Hepatocyte (in vitro differentiated cells): ENCODE data around the gene GABBR2. TPM values are rescaled to one million over a fixed set of nuclear protein-coding genes. Genes with fewer than 3 reads are reported as not detected.

ENCODE experiments used
- DNase-seq: peaks from one replicate; pipeline ENCODE4 v3.0.0-alpha.2; 2016; ENCODE audit warnings: low spot score
- H2AFZ ChIP-seq: fragments of 200-600 bp; sonication (generic); 2 replicates; pipeline ENCODE4 v1.6.0; 2016; ENCODE audit warnings: antibody characterized with exemption, mild to moderate bottlenecking
- H3K27ac ChIP-seq: fragments of 200-600 bp; sonication (generic); 2 replicates; pipeline ENCODE4 v1.5.1; 2016; ENCODE audit warnings: mild to moderate bottlenecking
- H3K27me3 ChIP-seq: fragments of 200-600 bp; sonication (generic); 2 replicates; pipeline ENCODE4 v1.6.1; 2016
- H3K36me3 ChIP-seq: fragments of 200-600 bp; sonication (generic); replicated peaks from 2 replicates; pipeline ENCODE4 v1.5.1; 2016; ENCODE audit warnings: low read depth; ENCODE audit not compliant: insufficient read depth
- H3K4me1 ChIP-seq: fragments of 200-600 bp; sonication (generic); 2 replicates; pipeline ENCODE4 v1.5.1; 2016; ENCODE audit warnings: mild to moderate bottlenecking, moderate library complexity; ENCODE audit not compliant: insufficient read depth
- H3K4me2 ChIP-seq: fragments of 200-600 bp; sonication (generic); 2 replicates; pipeline ENCODE4 v1.6.0; 2016
- H3K4me3 ChIP-seq: fragments of 200-600 bp; sonication (generic); 2 replicates; pipeline ENCODE4 v1.5.1; 2016; ENCODE audit warnings: mild to moderate bottlenecking
- H3K79me2 ChIP-seq: fragments of 200-600 bp; sonication (generic); 2 replicates; pipeline ENCODE4 v1.6.0; 2017; ENCODE audit warnings: mild to moderate bottlenecking
- H3K9me2 ChIP-seq: fragments of 200-600 bp; sonication (generic); replicated peaks from 2 replicates; pipeline ENCODE4 v1.6.0; 2017; ENCODE audit warnings: mild to moderate bottlenecking; ENCODE audit not compliant: insufficient read depth
- H3K9me3 ChIP-seq: fragments of 200-600 bp; sonication (generic); 2 replicates; pipeline ENCODE4 v1.5.1; 2016; ENCODE audit warnings: low read depth, mild to moderate bottlenecking
- H4K20me1 ChIP-seq: fragments of 200-600 bp; sonication (generic); 2 replicates; pipeline ENCODE4 v1.6.0; 2016; ENCODE audit warnings: mild to moderate bottlenecking; ENCODE audit not compliant: insufficient read depth, poor library complexity, severe bottlenecking
- CTCF ChIP-seq: fragments of 200-600 bp; sonication (generic); IDR thresholded peaks from 2 replicates; pipeline ENCODE4 v1.5.1; 2016; ENCODE audit warnings: antibody characterized with exemption, mild to moderate bottlenecking; ENCODE audit not compliant: poor library complexity
- EZH2 ChIP-seq: fragments of 200-600 bp; sonication (generic); IDR thresholded peaks from 2 replicates; pipeline ENCODE4 v1.6.1; 2016; ENCODE audit warnings: antibody characterized with exemption, mild to moderate bottlenecking, borderline replicate concordance
- EZH2phosphoT487 ChIP-seq: fragments of 200-600 bp; sonication (generic); IDR thresholded peaks from one replicate; pipeline ENCODE4 v1.6.1; 2018; ENCODE audit warnings: antibody characterized with exemption, mild to moderate bottlenecking, low read depth, moderate library complexity; ENCODE audit not compliant: unreplicated experiment, severe bottlenecking
- WGBS: methylation state at CpG from one replicate; pipeline ENCODE4 v1.1.6; 2016; ENCODE audit warnings: low lambda C conversion rate; ENCODE audit errors: missing lambda C conversion rate; 5-methylcytosine and 5-hydroxymethylcytosine counted together
- polyA plus RNA-seq: library from polyadenylated mRNA; unstranded; fragments of >200 nt; fragmentation: Nextera tagmentation; extraction: Ambion mirVana; gene quantifications from 2 replicates; pipeline ENCODE4 v1.2.1, GENCODE V29; 2016
- total RNA-seq: library from RNA; depleted of rRNA; stranded (reverse); fragments of >200 nt; gene quantifications from 2 replicates; pipeline ENCODE4 v1.2.3, GENCODE V29; 2014

GABBR2 gene
- total and polyA plus RNA-seq, 2 experiments from 2014 or later: 0.20 to 0.28 TPM

- Histone ChIP-seq H3K4me3 (no peak overlapping the region), H3K27me3 (no peaks in the 10 kb centered on the region), H3K9me3 (no peaks in the 10 kb centered on the region), H2AFZ (no peak overlapping the region), H3K4me2 (no peak overlapping the region), H3K36me3 (no peaks in the 10 kb centered on the region), H3K27ac (no peak overlapping the region), H3K79me2 (no peaks in the 10 kb centered on the region), H3K4me1 (no peaks in the 10 kb centered on the region), H4K20me1 (no peaks in the 10 kb centered on the region), H3K9me2 (no peaks in the 10 kb centered on the region)
- TF ChIP-seq CTCF (no peak), EZH2 (no peak), EZH2phosphoT487 (no peak)
- DNase-seq: no peak
- 88% methylated on average over 8 of the region's 8 CpGs for WGBS
These were observed 312.1 kb downstream of the GABBR2 start for GRCh38 chr9:98396656-98397055.

- H3K4me3 ChIP-seq: no peak overlapping the region
- H3K27ac ChIP-seq: no peak overlapping the region
- H3K4me2 ChIP-seq: no peak overlapping the region
- WGBS: 85% methylated on average over 6 of the region's 6 CpGs
- H3K79me2 ChIP-seq: no peaks in the 10 kb centered on the region
- no peaks in the 10 kb centered on the region for H3K36me3 ChIP-seq
- TF ChIP-seq CTCF (no peak), EZH2 (no peak), EZH2phosphoT487 (no peak)
- H3K27me3 ChIP-seq: no peaks in the 10 kb centered on the region
- H3K4me1 ChIP-seq: no peaks in the 10 kb centered on the region
- no peaks in the 10 kb centered on the region for H4K20me1 ChIP-seq
- H3K9me2 ChIP-seq: no peaks in the 10 kb centered on the region
- no peaks in the 10 kb centered on the region for H3K9me3 ChIP-seq
- no peak overlapping the region for H2AFZ ChIP-seq
- DNase-seq: no peak
These were observed 312.5 kb downstream of the GABBR2 start for GRCh38 chr9:98396236-98396635.

GRCh38 chr9:98391867-98392266 is 316.9 kb downstream of the GABBR2 start:
- WGBS: 87% methylated on average over 6 of the region's 6 CpGs
- TF ChIP-seq EZH2phosphoT487 (no peak), EZH2 (no peak), CTCF (no peak)
- Histone ChIP-seq H3K9me2 (no peaks in the 10 kb centered on the region), H3K79me2 (no peaks in the 10 kb centered on the region), H3K4me2 (no peak overlapping the region), H3K36me3 (no peaks in the 10 kb centered on the region), H2AFZ (no peak overlapping the region), H3K4me1 (no peaks in the 10 kb centered on the region), H3K4me3 (no peak overlapping the region), H4K20me1 (no peaks in the 10 kb centered on the region), H3K27ac (no peak overlapping the region), H3K27me3 (no peaks in the 10 kb centered on the region), H3K9me3 (no peaks in the 10 kb centered on the region)
- no peak for DNase-seq

GRCh38 chr9:98391406-98391805 is 317.3 kb downstream of the GABBR2 start:
- H3K27ac ChIP-seq: no peak overlapping the region
- H3K4me1 ChIP-seq: no peaks in the 10 kb centered on the region
- H3K36me3 ChIP-seq: no peaks in the 10 kb centered on the region
- H3K27me3 ChIP-seq: no peaks in the 10 kb centered on the region
- no peaks in the 10 kb centered on the region for H3K9me3 ChIP-seq
- no peak overlapping the region for H3K4me3 ChIP-seq
- TF ChIP-seq EZH2 (no peak), EZH2phosphoT487 (no peak), CTCF (no peak)
- H2AFZ ChIP-seq: no peak overlapping the region
- no peak overlapping the region for H3K4me2 ChIP-seq
- WGBS: 88% methylated on average over 7 of the region's 7 CpGs
- no peaks in the 10 kb centered on the region for H3K79me2 ChIP-seq
- H4K20me1 ChIP-seq: no peaks in the 10 kb centered on the region
- DNase-seq: no peak
- no peaks in the 10 kb centered on the region for H3K9me2 ChIP-seq
